Caki2 (cell line): ENCODE results near the gene RPS3A. TPM values are rescaled to one million over a fixed set of nuclear protein-coding genes. Genes with fewer than 3 reads are reported as not detected.
"Not testable (repeated sequence)": the region's sequence is repeated elsewhere in the genome, so short reads cannot be mapped to it uniquely, and the experiment has no call there.

Source experiments
- DNase-seq: peaks from one replicate; pipeline ENCODE4 v3.0.0-alpha.2; 2015; ENCODE audit warnings: low read depth
- in situ Hi-C: cut with HindIII; loops from 2 replicates; pipeline ENCODE4 v1.10.0; 2016; ENCODE audit warnings: low sequenced_read_pairs, low pct_unique_long_range_greater_than_20kb, mixed read lengths
- total RNA-seq: library from RNA; depleted of rRNA; stranded (reverse); fragments of >200 nt; shearing (Covaris generic); gene quantifications from 2 replicates; pipeline ENCODE4 v1.2.3, GENCODE V29; 2014; ENCODE audit warnings: low replicate concordance; rRNA removed

RPS3A gene
- total RNA-seq, result 4,461 and 5,462 TPM in 2 replicates

DNA sequence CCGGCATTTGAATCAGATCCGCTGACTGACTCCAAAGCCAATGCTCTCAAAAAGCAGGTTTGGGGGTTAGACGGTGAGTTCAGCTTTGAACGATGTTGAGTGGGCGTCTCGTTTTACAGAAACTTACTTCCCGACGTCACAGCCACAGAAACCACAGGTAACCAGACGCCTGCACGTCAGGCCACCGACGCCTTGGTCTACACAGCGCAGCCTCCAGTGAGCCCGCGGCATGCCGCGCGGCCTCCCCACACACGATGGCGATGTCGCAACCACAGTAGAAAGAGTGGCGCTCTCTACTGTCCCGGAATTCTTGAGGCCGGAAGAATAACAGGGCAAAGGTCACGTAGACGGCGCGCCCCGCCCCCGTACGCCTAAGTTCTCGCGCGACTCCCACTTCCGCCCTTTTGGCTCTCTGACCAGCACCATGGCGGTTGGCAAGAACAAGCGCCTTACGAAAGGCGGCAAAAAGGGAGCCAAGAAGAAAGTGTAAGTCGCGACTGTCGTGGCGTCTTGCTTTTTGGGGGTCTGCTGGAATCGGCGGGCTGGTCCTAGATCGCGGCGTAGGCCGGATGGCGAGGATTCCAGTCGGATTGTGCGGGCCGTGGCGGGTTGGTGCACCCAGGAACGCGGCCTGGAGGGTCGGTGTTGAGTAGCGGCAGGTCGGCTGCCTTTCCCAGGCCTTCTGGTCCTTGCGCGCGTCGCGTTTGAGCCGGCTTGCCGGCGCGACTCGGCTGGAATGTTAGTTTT, at the start of gene RPS3A:
Gene RPS3A, plus strand, starts transcription at position 400 of the 747 bp plus-strand sequence. Its CDS starts 25 bp downstream, at position 425.
- peak; percentile 96 for DNase-seq
- in situ Hi-C loops, result no loop called here

DNA sequence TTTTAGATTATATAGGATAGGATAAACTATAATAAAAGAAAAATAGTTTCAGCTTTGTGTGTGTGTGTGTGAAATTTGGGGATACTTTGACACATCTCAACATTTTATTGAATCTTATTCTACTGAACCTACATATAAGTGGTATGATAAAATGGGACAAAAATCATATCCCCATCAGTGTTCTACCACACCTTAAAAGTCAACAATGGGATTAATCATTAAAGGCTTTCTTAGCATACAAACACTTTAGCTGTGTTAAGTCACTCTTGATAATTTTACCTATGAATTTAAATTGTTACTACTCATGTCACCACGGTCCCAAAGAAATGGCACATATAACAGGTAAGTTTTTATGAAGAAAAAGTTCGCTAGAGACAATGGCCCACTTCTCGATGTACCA, 46.6 kb upstream of the RPS3A start:
- no peak for DNase-seq
- in situ Hi-C loops, result no loop called here

DNA sequence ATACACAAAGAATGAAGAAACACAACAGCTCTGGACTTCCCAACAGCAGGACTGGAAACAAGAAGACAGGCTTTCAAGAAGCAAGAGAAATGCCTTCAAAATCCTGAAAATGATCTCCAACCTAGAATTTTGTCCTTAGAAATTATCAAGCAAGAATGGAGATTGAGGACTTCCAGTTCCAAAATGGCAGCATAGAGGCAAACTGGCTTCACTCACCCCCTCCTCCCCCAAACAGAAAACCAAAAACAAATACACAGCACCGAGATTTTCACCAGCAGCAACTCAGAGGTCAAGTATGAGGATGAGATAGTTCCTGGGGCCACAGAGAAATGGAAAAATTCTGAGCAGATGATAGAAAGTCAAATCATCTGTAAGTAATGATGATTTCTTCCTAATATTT, 43.9 kb upstream of the RPS3A start:
- DNase-seq, result no peak
- in situ Hi-C loops, result no loop called here

DNA sequence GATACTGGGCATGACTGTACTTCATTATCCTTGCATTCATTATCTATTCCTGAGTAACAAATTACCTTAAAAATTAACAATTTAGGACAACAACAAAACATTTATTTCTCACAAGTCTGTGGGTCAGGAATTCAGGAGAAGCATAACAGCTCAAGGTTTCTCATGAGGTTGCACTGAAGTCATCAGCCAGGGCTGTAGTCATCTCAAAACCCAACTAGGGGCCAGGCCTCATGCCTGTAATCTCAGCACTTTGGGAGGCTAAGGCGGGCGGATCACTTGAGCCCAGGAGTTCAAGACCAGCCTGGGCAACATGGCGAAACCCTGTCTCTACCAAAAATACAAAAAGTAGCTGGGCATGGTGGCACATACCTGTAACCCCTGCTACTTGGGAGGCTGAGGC, 36.3 kb upstream of the RPS3A start:
- DNase-seq, in situ Hi-C loops: not testable (repeated sequence)

DNA sequence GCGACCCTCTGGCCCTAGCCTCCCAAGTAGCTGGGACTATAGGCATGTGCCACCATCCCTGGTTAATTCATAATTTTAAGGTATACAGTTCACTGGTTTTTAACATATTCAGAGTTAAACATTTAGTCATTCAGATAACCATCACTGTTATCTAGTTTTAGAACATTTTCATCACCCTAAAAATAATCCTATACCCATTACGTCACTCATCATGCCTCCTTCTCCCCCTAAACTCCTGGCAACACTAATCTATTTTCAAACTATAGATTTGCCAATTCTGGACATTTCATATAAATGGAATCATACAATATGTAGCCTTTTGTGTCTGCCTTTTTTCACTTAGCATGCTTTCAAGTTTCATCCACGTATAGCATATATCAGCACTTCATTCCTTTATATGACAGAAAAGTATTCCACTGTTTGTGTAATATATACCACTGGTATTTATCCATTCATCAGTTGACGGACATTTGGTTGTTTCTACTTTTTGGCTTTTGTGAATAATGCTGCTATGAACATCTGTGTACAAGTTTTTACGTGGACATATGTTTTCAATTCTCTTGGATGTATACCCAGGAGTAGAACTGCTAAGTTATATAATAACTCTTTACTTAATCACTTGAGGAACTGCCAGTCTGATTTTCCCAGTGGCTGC, 32.0 kb upstream of the RPS3A start:
- DNase-seq, result no peak
- in situ Hi-C loops, result no loop called here

DNA sequence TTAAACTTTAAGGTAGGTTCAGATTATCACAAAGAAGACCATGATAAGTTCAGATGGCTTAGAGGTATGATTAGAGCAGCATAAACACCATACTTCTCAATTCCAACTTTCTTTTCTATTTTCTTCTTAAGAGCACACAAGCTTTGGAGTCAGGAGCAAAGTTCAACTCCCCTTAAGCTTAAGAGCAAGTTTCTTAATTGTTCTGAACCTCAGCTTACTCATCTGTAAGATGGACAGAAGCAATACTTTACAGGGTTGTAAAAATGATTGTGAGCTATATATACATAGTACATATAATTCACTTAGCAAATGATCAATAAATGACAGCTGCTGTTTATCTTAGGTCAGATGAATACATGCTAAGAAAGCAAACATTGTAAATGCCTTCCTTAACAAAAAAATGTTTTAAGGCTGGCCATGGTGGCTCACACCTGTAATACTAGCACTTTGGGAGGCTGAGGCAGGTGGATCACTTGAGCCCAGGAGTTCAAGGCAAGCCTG, 25.0 kb upstream of the RPS3A start:
- DNase-seq, result no peak
- in situ Hi-C loops, result no loop called here

DNA sequence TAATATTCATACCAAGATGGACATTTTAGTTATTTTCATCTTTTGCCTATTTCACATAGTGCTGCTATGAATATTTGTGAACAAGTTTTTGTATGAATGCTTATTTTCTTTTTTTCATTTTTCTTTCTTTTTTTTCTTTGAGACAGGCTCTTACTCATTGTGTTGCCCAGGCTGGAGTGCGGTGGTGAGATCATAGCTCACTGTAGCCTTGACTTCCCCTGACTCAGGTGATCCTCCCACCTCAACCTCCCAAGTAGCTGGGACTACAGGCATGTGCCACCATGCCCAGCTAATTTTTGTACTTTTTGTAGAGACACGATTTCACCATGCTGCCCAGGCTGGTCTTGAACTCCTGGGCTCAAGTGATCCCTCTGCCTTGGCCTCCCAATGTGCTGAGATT, 21.4 kb upstream of the RPS3A start:
- DNase-seq, in situ Hi-C loops: not testable (repeated sequence)

DNA sequence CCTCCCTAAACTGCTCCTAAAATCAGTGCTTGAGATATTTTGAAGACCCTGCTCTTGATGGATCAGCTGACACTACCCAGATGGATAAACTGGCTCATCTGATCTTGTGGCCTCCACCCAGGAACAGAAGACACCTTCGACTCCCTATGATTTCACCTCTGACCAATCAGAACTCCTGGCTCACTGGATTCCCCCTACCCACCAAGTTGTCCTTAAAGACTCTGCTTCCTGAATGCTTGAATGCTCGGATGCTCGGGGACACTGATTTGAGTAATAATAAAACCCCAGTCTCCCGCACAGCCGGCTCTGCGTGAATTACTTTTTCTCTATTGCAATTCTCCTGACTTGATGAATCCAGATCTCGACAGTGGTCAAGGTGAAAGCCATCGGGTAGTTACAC, 12.0 kb upstream of the RPS3A start:
- in situ Hi-C loops, result no loop called here

DNA sequence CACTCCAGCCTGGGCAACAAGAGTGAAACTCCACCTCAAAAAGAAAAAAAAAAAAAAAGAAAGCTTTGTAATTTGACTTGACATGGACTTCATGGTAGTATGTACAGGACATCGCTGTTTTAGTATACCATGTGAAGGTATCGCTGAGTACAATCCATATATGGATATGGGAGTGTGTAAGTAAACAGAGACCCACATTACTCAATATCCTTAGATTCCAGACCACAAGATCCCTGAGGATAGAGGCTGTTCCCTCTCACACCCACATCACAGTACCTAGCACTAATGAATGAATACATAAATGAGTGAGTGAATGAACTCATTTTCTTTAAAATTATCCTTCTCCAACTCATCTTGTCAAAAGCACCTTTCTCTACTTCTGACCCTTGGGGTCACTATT, 8.4 kb upstream of the RPS3A start:
- no peak for DNase-seq
- in situ Hi-C loops, result no loop called here

More for the DNA sequence above, 12.0 kb upstream of the RPS3A start:
- no peak for DNase-seq

DNA sequence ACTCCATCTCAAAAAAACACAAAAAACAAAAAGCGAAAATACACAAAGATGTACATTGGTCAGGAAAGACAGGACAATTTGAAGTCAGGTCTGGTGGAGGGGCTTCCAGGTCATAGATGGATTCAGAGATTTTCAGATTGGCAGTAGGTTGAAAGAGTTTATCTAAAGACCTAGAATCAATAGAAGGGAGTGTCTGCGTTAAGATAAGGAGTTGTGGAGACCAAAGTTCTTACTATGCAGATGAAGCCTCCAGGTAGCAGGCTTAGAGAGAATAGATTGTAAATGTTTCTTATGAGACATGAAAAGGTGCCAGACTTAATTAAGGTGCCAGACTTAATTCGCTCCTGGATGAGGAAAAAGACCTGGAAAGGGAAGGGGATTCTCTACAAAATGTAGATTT, 6.9 kb upstream of the RPS3A start:
- in situ Hi-C loops, result no loop called here
- no peak for DNase-seq

DNA sequence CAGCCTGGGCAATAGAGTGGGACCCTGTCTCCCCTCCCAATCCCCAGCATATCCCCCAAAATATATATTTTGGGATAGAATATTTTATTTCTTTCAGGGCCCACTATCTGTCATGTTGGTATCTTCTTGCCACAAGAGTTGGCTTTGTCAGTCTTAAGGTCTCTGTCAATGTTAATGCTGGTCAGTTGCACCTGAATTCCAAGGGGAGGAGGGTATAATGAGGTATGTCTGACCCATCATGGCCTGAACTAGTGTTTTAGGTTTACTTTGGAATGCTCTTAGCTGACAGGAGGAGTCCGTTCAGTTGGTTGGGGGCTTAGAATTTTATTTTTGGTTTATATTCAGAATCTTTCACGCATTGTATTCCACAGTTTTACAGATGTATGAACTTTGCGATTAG, 6.2 kb upstream of the RPS3A start:
- in situ Hi-C loops, result no loop called here

DNA sequence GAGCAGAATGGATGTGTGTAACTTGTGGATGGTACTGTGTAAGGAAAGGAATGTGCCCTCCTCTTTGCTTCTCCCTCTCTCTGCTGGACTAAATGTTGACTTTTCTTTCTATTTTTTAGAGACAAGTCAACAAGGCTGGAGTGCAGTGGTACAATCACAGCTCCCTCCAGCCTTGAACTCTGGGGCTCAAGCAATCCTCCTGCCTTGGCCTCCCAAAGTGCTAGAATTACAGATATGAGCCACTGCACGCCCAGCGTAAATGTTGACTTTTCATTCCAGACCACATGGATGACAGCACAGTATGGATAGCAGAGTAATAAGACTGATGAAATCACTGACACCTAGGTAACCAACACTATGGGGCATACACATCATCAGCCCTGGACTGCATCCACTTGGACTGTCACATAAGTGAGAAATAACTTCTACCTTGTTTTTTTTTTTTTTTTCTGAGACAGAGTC, 5.1 kb upstream of the RPS3A start:
- in situ Hi-C loops, result no loop called here

More for the DNA sequence above, 6.2 kb upstream of the RPS3A start:
- no peak for DNase-seq

DNA sequence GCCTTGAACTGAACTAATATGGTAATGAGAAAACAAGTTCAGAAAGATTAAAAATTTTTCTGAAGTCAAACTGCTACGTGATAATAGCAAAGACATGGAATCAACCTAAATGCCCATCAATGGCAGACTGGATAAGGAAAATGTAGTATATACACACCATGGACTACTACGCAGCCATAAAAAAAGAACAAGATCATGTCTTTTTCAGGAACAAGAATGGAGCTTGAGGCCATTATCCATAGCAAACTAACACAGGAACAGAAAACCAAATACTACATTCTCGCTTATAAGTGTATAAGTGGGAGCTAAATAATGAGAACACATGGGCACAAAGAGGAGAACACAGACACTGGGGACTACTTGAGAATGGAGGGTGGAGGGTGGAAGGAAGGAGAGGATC, 4.3 kb upstream of the RPS3A start:
- in situ Hi-C loops, result no loop called here
- DNase-seq, result no peak

More for the DNA sequence above, 5.1 kb upstream of the RPS3A start:
- DNase-seq, result no peak

DNA sequence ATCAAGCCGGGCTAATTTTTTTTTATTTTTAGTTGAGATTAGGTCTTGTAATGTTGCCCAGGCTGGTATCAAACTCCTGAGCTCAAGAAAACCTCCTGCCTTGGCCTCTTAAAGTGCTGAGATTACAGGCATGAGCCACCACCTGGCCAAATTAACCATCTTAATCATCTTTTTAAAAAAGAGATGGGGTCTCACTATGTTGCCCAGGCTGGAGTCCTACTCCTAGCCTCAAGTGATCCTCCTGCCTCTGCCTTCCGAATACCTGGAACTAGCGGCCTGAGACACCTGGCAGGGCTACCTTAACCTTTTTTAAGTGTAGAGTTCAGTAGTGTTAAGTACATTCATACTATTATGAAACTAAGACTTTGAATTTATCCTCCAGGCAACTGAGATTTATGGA, 1.7 kb upstream of the RPS3A start:
- in situ Hi-C loops, result no loop called here
- no peak for DNase-seq

DNA sequence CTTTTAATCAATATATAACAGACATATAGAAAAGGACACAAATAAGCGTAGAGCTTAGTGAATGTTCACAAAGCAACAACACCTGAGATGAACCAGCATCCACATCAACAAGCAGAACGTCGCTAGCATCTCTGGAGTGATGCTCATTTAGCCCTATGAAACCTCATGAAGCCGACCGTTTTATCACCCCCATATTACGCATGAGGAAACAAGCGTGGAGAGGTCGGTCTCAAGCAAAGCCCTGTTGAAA, 524 bp upstream of the RPS3A start:
- no peak for DNase-seq
- in situ Hi-C loops, result no loop called here

DNA sequence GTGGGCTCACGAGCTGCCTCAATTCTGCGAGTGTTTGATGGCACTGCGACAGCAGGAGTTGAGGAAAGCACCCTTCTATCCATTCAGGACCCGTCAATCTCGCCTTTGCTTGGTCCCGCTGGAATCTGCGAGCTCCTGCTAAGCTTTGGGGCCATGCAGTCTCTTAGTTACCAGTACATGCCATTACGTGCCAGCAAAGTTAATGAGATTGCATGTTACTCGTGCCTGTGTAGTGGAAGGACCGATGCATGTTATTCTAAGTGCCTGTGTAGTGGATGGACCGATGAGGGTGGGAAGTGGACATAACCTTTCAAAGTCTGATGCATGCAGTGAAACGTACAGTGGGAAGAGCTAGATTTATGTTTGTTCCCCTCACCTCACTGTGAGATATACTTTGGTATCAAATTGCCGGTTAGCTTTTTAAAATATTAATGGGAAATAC, 569 bp downstream of the RPS3A start:
- in situ Hi-C loops, result no loop called here

DNA sequence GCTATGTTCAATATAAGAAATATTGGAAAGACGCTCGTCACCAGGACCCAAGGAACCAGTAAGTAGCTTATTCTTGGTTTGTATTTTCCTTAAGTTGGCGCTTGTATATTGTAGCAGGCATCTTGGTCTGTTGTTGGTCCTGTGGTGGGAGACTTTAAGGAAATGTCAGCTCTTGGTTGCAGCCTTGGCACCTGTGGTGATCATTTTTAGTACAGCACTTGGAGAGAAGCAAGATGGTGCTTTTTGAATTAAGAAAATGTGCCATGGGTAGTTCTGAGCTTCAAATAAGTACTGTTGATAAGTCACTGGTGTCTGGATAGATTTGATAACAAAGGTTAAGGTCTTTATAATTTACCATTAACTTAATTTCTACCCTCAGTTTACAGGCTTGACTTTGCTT, 1.1 kb downstream of the RPS3A start:
- in situ Hi-C loops, result no loop called here

More for the DNA sequence above, 569 bp downstream of the RPS3A start:
- no peak for DNase-seq

DNA sequence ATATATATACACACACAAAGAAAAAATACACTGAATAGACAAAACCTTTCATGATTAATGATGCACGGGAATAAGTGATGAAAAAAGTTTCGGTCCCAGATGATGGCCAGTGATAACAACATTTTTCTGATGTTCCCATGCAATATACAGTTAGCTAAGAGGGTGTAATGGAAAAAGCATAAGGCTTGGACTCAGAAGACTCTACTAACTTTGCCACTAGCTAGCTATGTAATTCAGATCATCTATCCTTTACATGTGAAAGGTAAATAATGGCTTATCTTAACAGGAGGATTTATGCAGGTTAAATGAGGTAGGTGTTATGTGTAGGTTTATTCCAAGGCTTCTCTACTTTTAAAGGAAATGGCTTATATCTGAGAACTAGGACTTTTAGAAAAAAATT, 4.3 kb downstream of the RPS3A start:
- no peak for DNase-seq
- in situ Hi-C loops, result no loop called here

More for the DNA sequence above, 1.1 kb downstream of the RPS3A start:
- DNase-seq, result no peak

DNA sequence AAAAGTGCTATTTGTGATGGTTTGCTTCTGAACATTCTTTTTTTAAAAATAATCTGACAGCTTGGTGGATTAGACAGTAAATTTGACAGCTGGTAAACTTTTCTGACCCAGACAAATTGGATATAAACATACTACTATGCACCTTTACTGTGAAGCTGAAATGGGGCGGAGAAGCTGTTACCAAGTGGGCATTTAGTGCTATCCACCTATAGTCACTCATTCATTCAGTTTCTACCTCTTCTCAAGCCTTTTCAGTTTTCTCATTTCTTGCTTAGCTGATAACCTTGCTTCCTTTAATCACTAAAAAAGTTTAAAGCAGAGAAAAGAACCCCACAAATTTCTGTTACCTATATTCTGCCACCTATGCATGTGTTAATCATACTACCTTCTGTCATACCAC, 5.2 kb downstream of the RPS3A start:
- in situ Hi-C loops, result no loop called here
- DNase-seq, result no peak
